ENCODE measurements around the gene ZBTB7C. TPM values are rescaled to one million over a fixed set of nuclear protein-coding genes. Genes with fewer than 3 reads are reported as not detected.

ZBTB7C gene
- total RNA-seq, 2 experiments from 2014 or later, result 0.81 to 0.95 TPM

- Mint-ChIP-seq H3K4me3 (no peak overlapping the region), H3K27ac (no peak overlapping the region), H3K36me3 (ENCODE audit: low read depth) (no peaks in the 10 kb centered on the region), H3K9me3 (no peaks in the 10 kb centered on the region), H3K4me1 (peaks cover 34% of the 10 kb centered on the region), H3K27me3 (no peaks in the 10 kb centered on the region)
- ChIA-PET POLR2A (interaction anchor here (0.5 to 2.2 kb wide), 4 partner anchors 9 to 101 kb away, joined by 3 to 9 read pairs (median 3); no protein-coding TSS in a partner anchor), CTCF (interaction anchor here (1.5 kb wide), 1 partner anchor 9 kb away, joined by 7 read pairs; no protein-coding TSS in a partner anchor)
- DNase-seq, result peak; percentile 64
Measured at GRCh38 chr18:48222118-48222517, 187.1 kb downstream of the ZBTB7C start.

DNA sequence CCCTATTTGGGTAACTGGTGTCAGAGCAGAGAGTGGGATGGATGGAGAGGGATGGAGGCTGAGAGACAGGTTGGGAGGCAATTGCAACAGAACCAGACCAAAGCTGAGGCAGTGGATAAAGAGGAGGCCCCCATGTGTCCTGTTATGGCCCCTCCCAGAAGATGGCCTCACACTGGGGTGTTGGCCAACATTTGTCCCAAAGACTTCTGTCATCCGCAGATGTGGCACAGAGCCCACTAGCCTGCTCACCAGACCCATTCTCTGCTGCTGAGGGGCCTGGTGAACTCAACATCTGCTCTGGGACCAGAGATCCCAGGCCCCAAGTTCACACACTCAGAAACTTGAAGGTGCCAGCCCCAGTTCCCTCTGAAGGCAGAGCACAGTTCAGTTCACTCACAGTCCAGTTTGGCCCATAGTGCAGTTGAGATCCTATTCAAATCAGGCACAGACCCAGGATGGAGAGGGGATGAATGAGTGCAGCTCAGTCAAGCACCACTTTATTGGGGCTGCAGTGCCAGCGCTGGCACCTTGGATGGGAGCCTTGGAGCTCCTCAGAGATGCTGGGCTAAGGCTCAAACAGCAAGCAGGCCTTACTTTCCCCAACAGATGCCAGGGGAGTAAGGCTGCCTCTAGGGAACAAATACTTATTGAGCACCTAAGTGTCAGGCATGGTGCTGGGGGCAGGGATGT, 189.2 kb downstream of the ZBTB7C start:
- Mint-ChIP-seq H3K27me3 (peaks cover 8% of the 10 kb centered on the region), H3K27ac (no peak overlapping the region), H3K4me3 (no peak overlapping the region), H3K36me3 (ENCODE audit: low read depth) (no peaks in the 10 kb centered on the region), H3K9me3 (no peaks in the 10 kb centered on the region), H3K4me1 (peaks cover 14% of the 10 kb centered on the region)
- CTCF ChIA-PET, result no interaction called here
- POLR2A ChIA-PET, result no interaction called here
- DNase-seq, result no peak

GRCh38 chr18:48219037-48219809, 190.0 kb downstream of the ZBTB7C start:
- Mint-ChIP-seq H3K9me3 (no peaks in the 10 kb centered on the region), H3K4me1 (peaks cover 11% of the 10 kb centered on the region), H3K27me3 (peaks cover 12% of the 10 kb centered on the region), H3K36me3 (ENCODE audit: low read depth) (no peaks in the 10 kb centered on the region), H3K27ac (no peak overlapping the region), H3K4me3 (no peak overlapping the region)
- POLR2A ChIA-PET, result no interaction called here
- CTCF ChIA-PET, result no interaction called here
- no peak for DNase-seq

GRCh38 chr18:48218285-48219022, 190.7 kb downstream of the ZBTB7C start:
- Mint-ChIP-seq H3K4me3 (no peak overlapping the region), H3K27ac (no peak overlapping the region), H3K27me3 (peaks cover 17% of the 10 kb centered on the region), H3K36me3 (ENCODE audit: low read depth) (no peaks in the 10 kb centered on the region), H3K9me3 (no peaks in the 10 kb centered on the region), H3K4me1 (peaks cover 5% of the 10 kb centered on the region)
- ChIA-PET POLR2A (no interaction called here), CTCF (no interaction called here)
- no peak for DNase-seq

- Mint-ChIP-seq H3K27ac (no peak overlapping the region), H3K27me3 (peaks cover 24% of the 10 kb centered on the region), H3K36me3 (ENCODE audit: low read depth) (no peaks in the 10 kb centered on the region), H3K4me3 (no peak overlapping the region), H3K9me3 (no peaks in the 10 kb centered on the region), H3K4me1 (peaks cover 2% of the 10 kb centered on the region)
- no peak for DNase-seq
- CTCF ChIA-PET, result no interaction called here
- POLR2A ChIA-PET, result no interaction called here
Measured at GRCh38 chr18:48217258-48218250, 191.6 kb downstream of the ZBTB7C start.

DNA sequence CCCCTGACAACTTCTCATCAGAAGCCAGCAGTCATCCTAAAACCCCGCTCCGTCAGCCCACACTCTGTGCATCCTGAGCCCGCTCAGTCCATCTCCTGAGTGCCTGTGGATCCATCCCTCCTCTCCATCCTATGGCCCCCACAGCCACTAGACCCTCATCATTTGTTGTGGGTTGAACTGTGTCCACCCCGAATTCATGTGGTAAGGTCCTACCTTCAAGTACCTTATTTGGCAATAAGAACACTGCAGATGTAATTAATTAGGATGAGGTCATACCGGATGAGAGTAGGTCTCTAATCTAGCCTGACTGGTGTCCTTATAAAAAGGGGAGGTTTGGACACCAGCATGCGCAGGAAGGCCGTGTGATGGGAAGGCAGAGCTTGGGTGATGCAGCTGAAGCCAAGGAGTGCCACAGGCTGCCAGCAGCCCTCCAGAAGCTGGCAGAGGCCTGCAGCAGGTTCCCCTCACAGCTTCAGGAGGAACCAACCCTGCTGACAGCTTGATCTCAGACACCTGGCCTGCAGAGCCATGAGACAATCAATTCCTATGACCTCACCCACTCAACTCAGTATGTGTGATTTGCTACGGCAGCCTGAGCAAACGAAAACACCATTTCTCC, 192.4 kb downstream of the ZBTB7C start:
- Mint-ChIP-seq H3K36me3 (ENCODE audit: low read depth) (no peaks in the 10 kb centered on the region), H3K4me3 (no peak overlapping the region), H3K4me1 (peaks cover 2% of the 10 kb centered on the region), H3K27me3 (peaks cover 27% of the 10 kb centered on the region), H3K27ac (no peak overlapping the region), H3K9me3 (no peaks in the 10 kb centered on the region)
- DNase-seq, result no peak
- POLR2A ChIA-PET, result no interaction called here
- CTCF ChIA-PET, result no interaction called here

DNA sequence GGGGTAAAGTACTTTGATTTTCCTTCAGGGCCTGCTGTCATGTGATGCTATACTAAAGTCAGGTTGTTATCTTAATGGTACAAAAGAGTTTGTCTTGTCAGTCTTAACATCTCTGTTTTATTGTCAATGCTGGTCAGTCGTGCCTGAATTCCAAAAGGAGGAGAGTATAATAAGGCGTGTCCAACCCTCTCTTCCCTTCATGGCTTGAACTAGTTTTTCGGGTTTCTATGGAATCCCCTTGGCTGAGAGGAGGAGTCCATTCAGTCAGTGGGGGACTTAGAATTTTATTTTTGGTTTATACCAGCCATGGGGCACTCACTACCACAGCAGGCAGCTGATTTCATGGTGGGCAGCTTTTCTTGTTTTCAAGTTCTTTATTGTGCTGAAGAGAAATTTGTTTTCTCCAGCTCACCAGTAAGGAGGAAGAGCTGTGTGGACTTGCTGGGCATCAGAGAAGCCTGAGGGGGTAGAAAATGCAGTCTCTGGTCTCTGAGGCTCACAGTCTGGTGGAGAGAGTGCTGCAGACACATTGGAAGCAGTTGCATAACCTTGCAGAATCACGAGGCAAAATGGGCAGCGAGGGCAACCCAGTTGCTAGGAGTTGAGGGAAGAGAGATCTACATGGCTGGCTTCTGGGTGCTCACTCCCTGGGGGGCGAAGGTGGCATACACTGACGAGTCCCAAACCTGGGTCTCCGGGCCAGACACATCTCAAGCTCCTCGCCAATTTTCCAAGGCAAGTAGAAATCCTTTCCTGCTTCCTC, 193.1 kb downstream of the ZBTB7C start:
- CTCF ChIA-PET, result no interaction called here
- POLR2A ChIA-PET, result no interaction called here
- H3K4me1 Mint-ChIP-seq, result peaks cover 2% of the 10 kb centered on the region
- H3K27ac Mint-ChIP-seq, result no peak overlapping the region
- no peak for DNase-seq
- peaks cover 34% of the 10 kb centered on the region for H3K27me3 Mint-ChIP-seq
- no peaks in the 10 kb centered on the region for H3K36me3 Mint-ChIP-seq (ENCODE audit: low read depth)
- no peaks in the 10 kb centered on the region for H3K9me3 Mint-ChIP-seq
- no peak overlapping the region for H3K4me3 Mint-ChIP-seq

GRCh38 chr18:48213791-48214190, 195.4 kb downstream of the ZBTB7C start:
- no peak overlapping the region for H3K27ac Mint-ChIP-seq
- ChIA-PET POLR2A (no interaction called here), CTCF (interaction anchor here (1.6 kb wide), 1 partner anchor 10 kb away, joined by 3 read pairs; no protein-coding TSS in a partner anchor)
- H3K36me3 Mint-ChIP-seq (ENCODE audit: low read depth), result no peaks in the 10 kb centered on the region
- H3K4me3 Mint-ChIP-seq, result no peak overlapping the region
- no peaks in the 10 kb centered on the region for H3K4me1 Mint-ChIP-seq
- H3K27me3 Mint-ChIP-seq, result peaks cover 51% of the 10 kb centered on the region
- DNase-seq, result no peak
- no peaks in the 10 kb centered on the region for H3K9me3 Mint-ChIP-seq

DNA sequence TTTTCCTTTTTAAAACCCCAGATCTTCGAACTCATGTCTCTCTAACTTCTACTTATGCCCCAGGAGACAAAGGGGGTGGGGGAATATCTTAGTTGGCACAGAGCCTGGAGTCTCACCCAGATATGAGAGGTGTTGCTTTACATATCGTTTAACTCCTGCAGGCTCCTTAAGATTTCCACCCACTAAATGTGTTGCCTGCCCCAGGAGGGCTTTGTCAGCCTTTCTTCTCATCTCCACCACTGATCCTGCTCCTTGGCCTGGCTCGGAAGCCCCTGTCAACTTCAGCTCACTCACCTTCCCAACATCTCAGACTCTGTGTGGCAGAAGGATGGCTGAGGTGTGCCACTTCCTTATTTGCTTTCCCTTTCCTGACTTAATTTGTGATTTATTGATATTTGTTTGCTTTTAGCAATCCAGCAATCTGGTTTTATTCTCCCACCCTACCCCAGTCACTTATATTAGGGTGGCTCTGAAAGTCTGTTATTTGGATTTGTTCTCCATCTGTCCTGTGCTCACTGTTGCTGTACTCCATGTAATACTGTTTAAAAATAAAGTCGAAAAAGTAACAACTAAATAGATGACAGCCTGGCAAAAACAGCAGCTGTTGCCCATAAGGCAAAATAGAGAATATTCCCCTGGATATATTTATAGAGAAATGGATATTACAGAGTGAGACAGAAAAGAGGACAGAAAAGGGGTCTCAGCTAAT, 200.6 kb downstream of the ZBTB7C start:
- Mint-ChIP-seq H3K27me3 (peaks cover 70% of the 10 kb centered on the region), H3K27ac (no peak overlapping the region), H3K36me3 (ENCODE audit: low read depth) (no peaks in the 10 kb centered on the region), H3K4me1 (peaks cover 6% of the 10 kb centered on the region), H3K4me3 (no peak overlapping the region), H3K9me3 (no peaks in the 10 kb centered on the region)
- ChIA-PET CTCF (no interaction called here), POLR2A (no interaction called here)
- no peak for DNase-seq

GRCh38 chr18:48207733-48208132, 201.4 kb downstream of the ZBTB7C start:
- H3K36me3 Mint-ChIP-seq (ENCODE audit: low read depth), result no peaks in the 10 kb centered on the region
- H3K27me3 Mint-ChIP-seq, result peaks cover 66% of the 10 kb centered on the region
- H3K27ac Mint-ChIP-seq, result no peak overlapping the region
- peaks cover 11% of the 10 kb centered on the region for H3K4me1 Mint-ChIP-seq
- POLR2A ChIA-PET, result no interaction called here
- H3K9me3 Mint-ChIP-seq, result no peaks in the 10 kb centered on the region
- H3K4me3 Mint-ChIP-seq, result no peak overlapping the region
- CTCF ChIA-PET, result no interaction called here
- no peak for DNase-seq

GRCh38 chr18:48206887-48207286, 202.3 kb downstream of the ZBTB7C start:
- no peak for DNase-seq
- no peak overlapping the region for H3K4me3 Mint-ChIP-seq
- H3K36me3 Mint-ChIP-seq (ENCODE audit: low read depth), result no peaks in the 10 kb centered on the region
- peaks cover 66% of the 10 kb centered on the region for H3K27me3 Mint-ChIP-seq
- ChIA-PET CTCF (interaction anchor here (1.6 kb wide), 1 partner anchor 23 kb away, joined by 4 read pairs; no protein-coding TSS in a partner anchor), POLR2A (no interaction called here)
- peaks cover 11% of the 10 kb centered on the region for H3K4me1 Mint-ChIP-seq
- no peaks in the 10 kb centered on the region for H3K9me3 Mint-ChIP-seq
- no peak overlapping the region for H3K27ac Mint-ChIP-seq
